HepG2 (cell line): ENCODE data around the gene ABTB2. TPM values are rescaled to one million over a fixed set of nuclear protein-coding genes. Genes with fewer than 3 reads are reported as not detected.

Experiments used
- ATAC-seq: fragments of 200-7000 bp; cut with Tn5 transposase; 3 replicates; pipeline ENCODE4 v1.9.1; 2020; ENCODE audit warnings: mild to moderate bottlenecking, moderate library complexity
- BruUV-seq: library from RNA; stranded (reverse); fragments of 400-500 nt; replicated peaks from 2 replicates; lab custom pipeline; 2021; lab: Mats Ljungman, UMichigan
- CTCF ChIA-PET: fragments of 300-600 bp; formaldehyde crosslinking; extraction: SDS; loops from one replicate; lab custom pipeline; 2021; ENCODE audit warnings: low total read pairs, inconsistent platforms, low intra/inter-chr PET ratio; lab: Yijun Ruan, JAX
- POLR2A ChIA-PET: fragments of 350-600 bp; sonication (Branson Sonifier 250); formaldehyde crosslinking; loops from one replicate; lab custom pipeline; 2020; ENCODE audit warnings: antibody characterized with exemption, inconsistent platforms; lab: Yijun Ruan, JAX
- DNase-seq: peaks from one replicate; pipeline ENCODE4 v3.0.0-alpha.2; 2015; ENCODE audit warnings: low spot score
- FAIRE-seq: peaks from 3 replicates; lab custom pipeline; 2011; peaks lifted over from hg19 to GRCh38; lab: Jason Lieb, UNC
- H2AFZ ChIP-seq: one replicate; pipeline ENCODE4 v1.6.1; 2011; ENCODE audit warnings: low read length, inconsistent platforms
- H3K27ac ChIP-seq: fragments of 300-600 bp; 3 replicates; pipeline ENCODE4 v1.8.0; 2011; ENCODE audit warnings: mixed run types, mild to moderate bottlenecking, mixed read lengths, low read length, inconsistent platforms; ENCODE audit not compliant: insufficient read depth; ENCODE audit errors: extremely low read length
- H3K27me3 ChIP-seq, 2 experiments: fragments of 200-600 bp in 1 of 2; 2 replicates in 1 of 2; 3 replicates in 1 of 2; pipeline versions ENCODE4 v1.6.0 to v1.8.0; 2011; ENCODE audit warnings: low read length in 2 of 2, mild to moderate bottlenecking in 2 of 2, moderate library complexity in 2 of 2, inconsistent platforms in 1 of 2; ENCODE audit not compliant: insufficient read depth in 2 of 2, control insufficient read depth in 1 of 2
- H3K36me3 ChIP-seq, 2 experiments: fragments of 200-600 bp in 1 of 2; replicated peaks in 1 of 2; 2 replicates in 1 of 2; 3 replicates in 1 of 2; pipeline versions ENCODE4 v1.5.1 to v1.8.0; 2011; ENCODE audit warnings: low read length in 2 of 2, inconsistent platforms in 1 of 2; ENCODE audit not compliant: insufficient read depth in 2 of 2, control insufficient read depth in 1 of 2
- H3K4me1 ChIP-seq: 2 replicates; pipeline ENCODE4 v1.5.1; 2012; ENCODE audit warnings: low read length, inconsistent platforms; ENCODE audit not compliant: insufficient read depth
- H3K4me2 ChIP-seq: 2 replicates; pipeline ENCODE4 v1.6.0; 2011; ENCODE audit warnings: low read depth, low read length, inconsistent platforms
- H3K4me3 ChIP-seq, 3 experiments: fragments of 200-600 bp in 1 of 3; sonication (generic), shearing (Covaris generic) in 1 of 3; replicated peaks in 1 of 3; 2 replicates each; pipeline ENCODE4 v1.5.1; 2011 to 2016; ENCODE audit warnings: low read length in 3 of 3, inconsistent platforms in 2 of 3, low read depth in 2 of 3, mild to moderate bottlenecking in 2 of 3, control low read depth in 1 of 3, mixed read lengths in 1 of 3; ENCODE audit not compliant: insufficient read depth in 1 of 3
- H3K79me2 ChIP-seq: one replicate; pipeline ENCODE4 v1.6.1; 2011; ENCODE audit warnings: low read length, inconsistent platforms; ENCODE audit not compliant: insufficient read depth
- H3K9ac ChIP-seq: 2 replicates; pipeline ENCODE4 v1.6.0; 2011; ENCODE audit warnings: mild to moderate bottlenecking, low read depth, low read length, inconsistent platforms; ENCODE audit not compliant: insufficient read depth
- H3K9me3 ChIP-seq: 2 replicates; pipeline ENCODE4 v1.5.1; 2012; ENCODE audit warnings: mild to moderate bottlenecking, low read length
- H4K20me1 ChIP-seq: 2 replicates; pipeline ENCODE4 v1.6.0; 2011; ENCODE audit warnings: inconsistent platforms, mild to moderate bottlenecking, low read length, moderate library complexity; ENCODE audit not compliant: insufficient read depth
- ASH2L ChIP-seq: fragments of 300-600, 200-600 bp; sonication (generic); IDR thresholded peaks from 2 replicates; pipeline ENCODE4 v1.7.0; 2017; ENCODE audit warnings: low read depth, mild to moderate bottlenecking, moderate library complexity, mixed read lengths, low read length; ENCODE audit not compliant: insufficient read length
- GMEB2 ChIP-seq: IDR thresholded peaks from 2 replicates; pipeline ENCODE4 v1.6.1; 2016; ENCODE audit warnings: missing biosample characterization, missing genetic modification reagents, low read depth
- HNF1A ChIP-seq, 2 experiments: sonication (generic) in 1 of 2; formaldehyde crosslinking in 1 of 2; IDR thresholded peaks; 2 replicates each; pipeline versions ENCODE4 v1.4.0 to v1.6.1; 2016 to 2020; ENCODE audit warnings: borderline replicate concordance in 1 of 2, low read depth in 1 of 2, mild to moderate bottlenecking in 1 of 2, missing genetic modification reagents in 1 of 2
- MNT ChIP-seq: fragments of 450-650 bp; IDR thresholded peaks from 2 replicates; pipeline ENCODE4 v1.6.1; 2016
- SMARCE1 ChIP-seq: fragments of 450-650 bp; IDR thresholded peaks from 2 replicates; pipeline ENCODE4 v1.6.1; 2017; ENCODE audit warnings: borderline replicate concordance
- ZBTB3 ChIP-seq: sonication (generic); formaldehyde crosslinking; IDR thresholded peaks from 2 replicates; pipeline ENCODE4 v1.4.0; 2020; ENCODE audit warnings: low read depth, mild to moderate bottlenecking, moderate library complexity, missing genetic modification reagents, borderline replicate concordance
- ZNF296 ChIP-seq: sonication (generic); formaldehyde crosslinking; conservative IDR thresholded peaks from 2 replicates; pipeline ENCODE4 v1.5.0; 2020; ENCODE audit warnings: mild to moderate bottlenecking, missing genetic modification reagents
- ZNF335 ChIP-seq: sonication (generic); formaldehyde crosslinking; IDR thresholded peaks from 2 replicates; pipeline ENCODE4 v1.4.0; 2020; ENCODE audit warnings: missing genetic modification reagents
- ZNF567 ChIP-seq: sonication (generic); formaldehyde crosslinking; IDR thresholded peaks from 2 replicates; pipeline ENCODE4 v1.8.1; 2023; ENCODE audit warnings: mild to moderate bottlenecking, missing genetic modification reagents, borderline replicate concordance
- ZNF589 ChIP-seq: sonication (generic); formaldehyde crosslinking; conservative IDR thresholded peaks from 2 replicates; pipeline ENCODE4 v1.8.0; 2022; ENCODE audit warnings: mild to moderate bottlenecking, moderate library complexity, missing genetic modification reagents
- WGBS: methylation state at CpG from one replicate; pipeline ENCODE4 v1.1.6; 2017; ENCODE audit warnings: low lambda C conversion rate; 5-methylcytosine and 5-hydroxymethylcytosine counted together
- in situ Hi-C: cut with HindIII; loops from 2 replicates; pipeline ENCODE4 v1.10.0; 2017; ENCODE audit warnings: low pct_unique_long_range_greater_than_20kb; ENCODE audit not compliant: extremely low pct_ligation_motif_present
- intact Hi-C: fragments of 100-400 bp; cut with micrococcal nuclease; formaldehyde crosslinking; loops from one replicate; pipeline ENCODE4 v1.10.0; 2022; ENCODE audit not compliant: unreplicated experiment
- polyA plus RNA-seq, 8 experiments: library from polyadenylated mRNA; depleted of rRNA in 3 of 8; stranded (reverse) in 7 of 8; unstranded in 1 of 8; fragments of >200 nt; fragmentation: Illumina TruSeq in 4 of 8; extraction: Trizol in 4 of 8; gene quantifications; 2 replicates each; pipeline versions ENCODE4 v1.2.1 to v1.2.3, GENCODE V29; 2011 to 2016; ENCODE audit warnings: low read depth in 4 of 8, missing spikeins in 1 of 8, mixed read lengths in 1 of 8; ENCODE audit not compliant: insufficient read depth in 1 of 8
- total RNA-seq, 5 experiments: library from RNA; depleted of rRNA; stranded (reverse); fragments of >200 nt; fragmentation: Illumina TruSeq; extraction: Trizol; gene quantifications; 2 replicates each; pipeline ENCODE4 v1.2.3, GENCODE V29; 2016; ENCODE audit warnings: low read depth in 1 of 5
- TF ChIP-seq, protein P1 (sequence below): sonication (generic); formaldehyde crosslinking; IDR thresholded peaks from 2 replicates; pipeline ENCODE4 v1.4.0; 2020; ENCODE audit warnings: missing genetic modification reagents
- TF ChIP-seq, protein P2 (sequence below): sonication (generic); formaldehyde crosslinking; IDR thresholded peaks from 2 replicates; pipeline ENCODE4 v1.8.0; 2022; ENCODE audit warnings: mild to moderate bottlenecking, missing genetic modification reagents

Gene ABTB2
- total and polyA plus RNA-seq, 2 of the 13 experiments (the other 11 are each of a cell fraction or from before 2014, with no cell fraction given): 5.1 to 15.4 TPM

DNA sequence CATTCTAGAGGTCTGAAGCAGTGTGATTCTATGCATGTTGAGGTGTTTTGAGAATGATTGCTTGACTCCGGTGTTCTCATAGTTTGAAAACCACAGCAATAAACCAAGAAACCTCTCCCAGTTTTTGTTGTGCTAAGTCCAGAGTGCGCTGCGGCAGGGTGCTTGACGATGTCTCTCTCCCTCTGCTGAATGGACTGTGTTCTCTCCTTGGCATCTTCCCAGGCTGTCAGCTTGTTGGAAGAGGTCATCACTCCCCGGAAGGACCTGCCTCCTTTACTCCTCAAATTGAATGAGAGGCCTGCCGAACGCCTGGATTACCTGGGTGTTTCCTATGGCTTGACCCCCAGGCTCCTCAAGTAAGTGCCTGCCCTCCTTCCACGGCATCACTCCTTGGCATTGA is 221.4 kb downstream of the ABTB2 start:
- Histone ChIP-seq H3K4me2 (no peak overlapping the region), H3K36me3 (peaks cover 53 to 84% of the 10 kb centered on the region in 2 experiments), H3K4me1 (no peaks in the 10 kb centered on the region), H3K27me3 (no peaks in the 10 kb centered on the region), H3K27ac (no peak overlapping the region), H3K4me3 (no peak overlapping the region), H4K20me1 (no peaks in the 10 kb centered on the region), H3K9ac (no peak overlapping the region), H3K79me2 (no peaks in the 10 kb centered on the region), H2AFZ (no peak overlapping the region), H3K9me3 (no peaks in the 10 kb centered on the region)
- DNase-seq: no peak
- TF ChIP-seq ZNF567 (CRISPR knock-in tag) (no peak), ZNF296 (CRISPR knock-in tag) (no peak), ZNF589 (no peak), MNT (no peak), SMARCE1 (no peak), HNF1A (IDR thresholded peaks at IDR 0.05; ENCODE audit: low read depth) (no peak), HNF1A (CRISPR knock-in tag; IDR thresholded peaks at IDR 0.05; ENCODE audit: borderline replicate concordance) (no peak), ZNF335 (CRISPR knock-in tag) (no peak), ASH2L (no peak), ZBTB3 (CRISPR knock-in tag) (no peak), GMEB2 (CRISPR knock-in tag) (no peak)
- TF ChIP-seq, protein P1, sequence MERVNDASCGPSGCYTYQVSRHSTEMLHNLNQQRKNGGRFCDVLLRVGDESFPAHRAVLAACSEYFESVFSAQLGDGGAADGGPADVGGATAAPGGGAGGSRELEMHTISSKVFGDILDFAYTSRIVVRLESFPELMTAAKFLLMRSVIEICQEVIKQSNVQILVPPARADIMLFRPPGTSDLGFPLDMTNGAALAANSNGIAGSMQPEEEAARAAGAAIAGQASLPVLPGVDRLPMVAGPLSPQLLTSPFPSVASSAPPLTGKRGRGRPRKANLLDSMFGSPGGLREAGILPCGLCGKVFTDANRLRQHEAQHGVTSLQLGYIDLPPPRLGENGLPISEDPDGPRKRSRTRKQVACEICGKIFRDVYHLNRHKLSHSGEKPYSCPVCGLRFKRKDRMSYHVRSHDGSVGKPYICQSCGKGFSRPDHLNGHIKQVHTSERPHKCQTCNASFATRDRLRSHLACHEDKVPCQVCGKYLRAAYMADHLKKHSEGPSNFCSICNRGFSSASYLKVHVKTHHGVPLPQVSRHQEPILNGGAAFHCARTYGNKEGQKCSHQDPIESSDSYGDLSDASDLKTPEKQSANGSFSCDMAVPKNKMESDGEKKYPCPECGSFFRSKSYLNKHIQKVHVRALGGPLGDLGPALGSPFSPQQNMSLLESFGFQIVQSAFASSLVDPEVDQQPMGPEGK (CRISPR knock-in tag): no peak
- TF ChIP-seq, protein P2, sequence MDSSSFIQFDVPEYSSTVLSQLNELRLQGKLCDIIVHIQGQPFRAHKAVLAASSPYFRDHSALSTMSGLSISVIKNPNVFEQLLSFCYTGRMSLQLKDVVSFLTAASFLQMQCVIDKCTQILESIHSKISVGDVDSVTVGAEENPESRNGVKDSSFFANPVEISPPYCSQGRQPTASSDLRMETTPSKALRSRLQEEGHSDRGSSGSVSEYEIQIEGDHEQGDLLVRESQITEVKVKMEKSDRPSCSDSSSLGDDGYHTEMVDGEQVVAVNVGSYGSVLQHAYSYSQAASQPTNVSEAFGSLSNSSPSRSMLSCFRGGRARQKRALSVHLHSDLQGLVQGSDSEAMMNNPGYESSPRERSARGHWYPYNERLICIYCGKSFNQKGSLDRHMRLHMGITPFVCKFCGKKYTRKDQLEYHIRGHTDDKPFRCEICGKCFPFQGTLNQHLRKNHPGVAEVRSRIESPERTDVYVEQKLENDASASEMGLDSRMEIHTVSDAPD (CRISPR knock-in tag): no peak
- 95% methylated on average over 6 of the region's 8 CpGs for whole genome bisulfite sequencing
- ChIA-PET POLR2A (no interaction called here), CTCF (no interaction called here)
- no peak for ATAC-seq
- no peak for FAIRE-seq
- no TSS peak for BruUV-seq
- intact Hi-C loops: no loop called here
- in situ Hi-C loops: no loop called here
